Lung (tissue), 13 donors: ENCODE measurements around the gene VASN. TPM values are rescaled to one million over a fixed set of nuclear protein-coding genes. Genes with fewer than 3 reads are reported as not detected.
A peak's percentile ranks its signal among the peaks of the same experiment; 100 is the strongest.

ENCODE experiments used
- ATAC-seq: fragments of 200-7000 bp; cut with Tn5 transposase; one replicate; pipeline ENCODE4 v1.9.1; 2020; ENCODE audit warnings: moderate number of reproducible peaks; ENCODE audit not compliant: insufficient read depth, low FRiP score
- DNase-seq, 3 donors: peaks; one replicate each; pipeline ENCODE4 v3.0.0-alpha.2; 2013 to 2017
- H3K27ac ChIP-seq, 2 donors: one replicate each; pipeline ENCODE4 v1.5.1; 2013; ENCODE audit warnings: mild to moderate bottlenecking in 2 of 2, moderate library complexity in 2 of 2, control low read depth in 1 of 2, inconsistent platforms in 1 of 2, low read depth in 1 of 2, low read length in 1 of 2
- H3K27me3 ChIP-seq, 3 donors: one replicate each; pipeline ENCODE4 v1.5.1; 2013; ENCODE audit warnings: low read length in 2 of 3; ENCODE audit not compliant: control insufficient read depth in 3 of 3, insufficient read depth in 3 of 3
- H3K36me3 ChIP-seq, 4 donors: one replicate each; pipeline ENCODE4 v1.5.1; 2013; ENCODE audit warnings: low read length in 4 of 4, mild to moderate bottlenecking in 1 of 4, moderate library complexity in 1 of 4; ENCODE audit not compliant: control insufficient read depth in 4 of 4, insufficient read depth in 4 of 4
- H3K4me1 ChIP-seq, 5 donors: one replicate each; pipeline ENCODE4 v1.5.1; 2013; ENCODE audit warnings: low read length in 5 of 5, mild to moderate bottlenecking in 2 of 5, moderate library complexity in 1 of 5; ENCODE audit not compliant: control insufficient read depth in 5 of 5, insufficient read depth in 5 of 5
- H3K4me3 ChIP-seq: one replicate; pipeline ENCODE4 v1.5.1; 2013; ENCODE audit warnings: mild to moderate bottlenecking, control low read depth, moderate library complexity
- H3K9ac ChIP-seq, 2 donors: one replicate each; pipeline ENCODE4 v1.5.1; 2013; ENCODE audit warnings: low read length in 2 of 2, control low read depth in 1 of 2; ENCODE audit not compliant: insufficient read depth in 1 of 2
- H3K9me3 ChIP-seq, 4 donors: one replicate each; pipeline ENCODE4 v1.5.1; 2013; ENCODE audit warnings: low read length in 3 of 4, mild to moderate bottlenecking in 1 of 4, moderate library complexity in 1 of 4; ENCODE audit not compliant: control insufficient read depth in 4 of 4, insufficient read depth in 3 of 4
- WGBS, 2 donors: extraction: QIAGEN DNeasy Blood & Tissue Kit; methylation state at CpG; one replicate each; pipeline ENCODE4 v1.1.7; 2013; 5-methylcytosine and 5-hydroxymethylcytosine counted together
- polyA plus RNA-seq, 2 donors: library from polyadenylated mRNA; stranded (reverse); fragments of 200-250 nt; gene quantifications; one replicate each; pipeline ENCODE4 v1.2.1, GENCODE V29; 2013
- small RNA-seq: library from RNA; depleted of rRNA; stranded (forward); fragments of <200 nt; gene quantifications from one replicate; pipeline ENCODE3, GENCODE V24; 2014; ENCODE audit warnings: low replicate concordance
- total RNA-seq, 2 donors: library from RNA; depleted of rRNA in 1 of 2; stranded (reverse); fragments of >200 nt in 1 of 2; gene quantifications; one replicate each; pipeline ENCODE4 v1.2.1, GENCODE V29; 2014 to 2021
- TF ChIP-seq, protein P1 (sequence below): IDR thresholded peaks from 2 replicates; pipeline ENCODE4 v1.5.1; 2012; ENCODE audit warnings: mild to moderate bottlenecking; ENCODE audit errors: control extremely low read depth, extremely low read depth
- donor health status: control.
- donor health status: control.
- donor health status: Bipolar disorder and iron deficiency.
- donor health status: healthy.
- donor health status: DM: yes; HTN: yes; CAD: no.

VASN gene
- total and polyA plus RNA-seq, 4 donors: 18.8 to 42.9 (median 31.3) TPM

DNA sequence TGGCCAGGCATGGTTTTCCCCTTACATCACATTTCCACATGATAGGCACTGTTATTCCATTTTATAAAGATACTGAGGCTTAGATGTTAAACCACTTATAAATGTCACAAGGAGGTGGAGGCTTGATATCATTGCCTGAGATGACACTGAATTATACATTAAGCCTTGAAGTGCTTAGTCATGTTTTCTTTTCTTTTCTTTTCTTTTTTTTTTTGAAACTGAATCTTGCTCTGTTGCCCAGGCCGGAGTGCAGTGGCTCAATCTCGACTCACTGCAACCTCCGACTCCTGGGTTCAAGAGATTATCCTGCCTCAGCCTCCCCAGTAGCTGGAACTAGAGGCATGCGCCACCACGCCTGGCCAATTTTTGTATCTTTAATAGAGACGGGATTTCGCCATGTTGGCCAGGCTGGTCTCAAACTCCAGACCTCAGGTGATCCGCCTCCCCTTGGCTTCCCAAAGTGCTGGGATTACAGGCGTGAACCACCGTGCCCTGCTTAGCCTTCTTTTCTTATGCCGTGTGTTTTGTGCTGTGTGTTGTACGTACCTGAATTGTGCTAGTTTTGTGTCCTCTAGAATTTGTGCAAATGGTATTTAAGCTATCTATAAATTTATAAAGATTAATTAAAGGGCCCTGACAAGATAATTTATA, 55.2 kb downstream of the VASN start:
- H3K36me3 ChIP-seq: peaks cover 0 to 8% (median 3%) of the 10 kb centered on the region in 4 donors
- H3K27me3 ChIP-seq: no peaks in the 10 kb centered on the region
- peak overlapping the region in 1 of 2 donors; percentile 82 for H3K9ac ChIP-seq
- H3K9me3 ChIP-seq: no peaks in the 10 kb centered on the region
- ATAC-seq: no peak
- DNase-seq: no peak
- H3K27ac ChIP-seq: no peak overlapping the region
- 92 to 93% methylated on average over 12 of the region's 12 CpGs for WGBS, 2 donors
- peaks cover 0 to 15% (median 7%) of the 10 kb centered on the region in 5 donors for H3K4me1 ChIP-seq
- no peak overlapping the region for H3K4me3 ChIP-seq
- TF ChIP-seq, protein P1, sequence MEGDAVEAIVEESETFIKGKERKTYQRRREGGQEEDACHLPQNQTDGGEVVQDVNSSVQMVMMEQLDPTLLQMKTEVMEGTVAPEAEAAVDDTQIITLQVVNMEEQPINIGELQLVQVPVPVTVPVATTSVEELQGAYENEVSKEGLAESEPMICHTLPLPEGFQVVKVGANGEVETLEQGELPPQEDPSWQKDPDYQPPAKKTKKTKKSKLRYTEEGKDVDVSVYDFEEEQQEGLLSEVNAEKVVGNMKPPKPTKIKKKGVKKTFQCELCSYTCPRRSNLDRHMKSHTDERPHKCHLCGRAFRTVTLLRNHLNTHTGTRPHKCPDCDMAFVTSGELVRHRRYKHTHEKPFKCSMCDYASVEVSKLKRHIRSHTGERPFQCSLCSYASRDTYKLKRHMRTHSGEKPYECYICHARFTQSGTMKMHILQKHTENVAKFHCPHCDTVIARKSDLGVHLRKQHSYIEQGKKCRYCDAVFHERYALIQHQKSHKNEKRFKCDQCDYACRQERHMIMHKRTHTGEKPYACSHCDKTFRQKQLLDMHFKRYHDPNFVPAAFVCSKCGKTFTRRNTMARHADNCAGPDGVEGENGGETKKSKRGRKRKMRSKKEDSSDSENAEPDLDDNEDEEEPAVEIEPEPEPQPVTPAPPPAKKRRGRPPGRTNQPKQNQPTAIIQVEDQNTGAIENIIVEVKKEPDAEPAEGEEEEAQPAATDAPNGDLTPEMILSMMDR: no peak

DNA sequence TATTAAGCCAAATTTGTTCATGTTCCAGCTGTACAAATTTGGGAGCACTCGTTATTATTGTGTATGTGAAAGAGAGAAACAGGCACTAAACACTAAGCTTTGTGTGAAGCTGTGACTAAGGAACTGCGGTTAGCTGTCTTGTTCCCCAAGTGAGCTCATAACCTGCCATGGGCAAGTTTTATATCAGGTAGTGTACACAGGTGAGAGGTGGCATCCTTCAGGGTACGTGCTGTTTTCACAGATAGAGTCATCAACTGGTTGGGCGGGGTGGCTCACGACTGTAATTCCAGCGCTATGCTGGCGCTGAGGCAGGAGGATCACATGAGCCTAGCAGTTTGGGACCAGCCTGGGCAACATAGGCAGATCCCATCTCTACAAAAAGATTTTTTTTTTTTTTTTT, 56.9 kb downstream of the VASN start:
- Histone ChIP-seq H3K27ac (no peak overlapping the region), H3K36me3 (peaks cover 0 to 9% (median 4%) of the 10 kb centered on the region in 4 donors), H3K4me1 (peaks cover 0 to 15% (median 7%) of the 10 kb centered on the region in 5 donors), H3K9ac (no peak overlapping the region), H3K27me3 (no peaks in the 10 kb centered on the region), H3K9me3 (no peaks in the 10 kb centered on the region), H3K4me3 (no peak overlapping the region)
- 96 to 99% methylated on average over 7 of the region's 7 CpGs for whole genome bisulfite sequencing, 2 donors
- ATAC-seq: no peak
- TF ChIP-seq, protein P1: no peak
- no peak for DNase-seq

DNA sequence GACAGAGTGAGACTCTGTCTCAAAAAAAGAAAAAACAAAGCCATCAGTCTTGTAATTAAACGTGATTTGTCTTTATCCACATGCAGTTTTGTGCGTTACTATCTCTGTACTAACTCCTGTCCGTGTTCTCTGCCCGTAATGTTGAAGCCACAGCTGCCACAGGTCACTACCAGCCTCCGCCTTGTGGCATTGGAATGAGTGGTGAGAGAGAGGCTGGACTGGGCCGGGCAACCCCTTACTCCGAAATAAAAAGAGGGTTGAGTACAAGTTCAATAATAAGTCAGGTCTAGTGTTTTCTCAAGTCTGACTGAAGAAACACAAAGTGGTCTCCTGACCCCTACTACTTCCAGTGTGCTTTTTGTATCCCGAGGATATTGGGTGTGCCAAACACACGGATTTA, 59.4 kb downstream of the VASN start:
- no peak overlapping the region for H3K27ac ChIP-seq
- H3K9ac ChIP-seq: no peak overlapping the region
- ATAC-seq: no peak
- H3K4me1 ChIP-seq: peaks cover 0 to 10% (median 5%) of the 10 kb centered on the region in 5 donors
- no peak for DNase-seq
- no peaks in the 10 kb centered on the region for H3K9me3 ChIP-seq
- H3K36me3 ChIP-seq: peaks cover 0 to 16% (median 9%) of the 10 kb centered on the region in 4 donors
- TF ChIP-seq, protein P1: no peak
- 92 to 93% methylated on average over 9 of the region's 9 CpGs for WGBS, 2 donors
- H3K27me3 ChIP-seq: no peaks in the 10 kb centered on the region
- H3K4me3 ChIP-seq: no peak overlapping the region

Small RNAs within 50 kb of the gene (small RNA-seq; reads per million reads assigned to genes)
- not detected for gene AC012676.2

Other genes starting within 250 kb of the VASN start
- gene SRL, start 129.8 kb upstream of the VASN start, total RNA-seq: 1 to 10 TPM; 2.1 to 2.9 TPM
- gene SRL, start 129.8 kb upstream of the VASN start, polyA plus RNA-seq: under 1 TPM; 0.30 to 0.37 TPM
- 10 to 100 TPM in 1 of 2 donors, 1 to 10 TPM in 1; 9.7 to 12.3 TPM for gene TFAP4, start 98.8 kb upstream of the VASN start, total RNA-seq
- gene TFAP4, start 98.8 kb upstream of the VASN start, polyA plus RNA-seq: 10 to 100 TPM in 1 of 2 donors, 1 to 10 TPM in 1; 5.7 to 10.5 TPM
- 10 to 100 TPM in 1 of 2 donors, 1 to 10 TPM in 1; 8.8 to 25.5 TPM for gene GLIS2, start 55.8 kb upstream of the VASN start, total RNA-seq
- gene GLIS2, start 55.8 kb upstream of the VASN start, polyA plus RNA-seq: 10 to 100 TPM; 14.8 to 15.1 TPM
- 10 to 100 TPM; 23.0 to 55.2 TPM for gene PAM16, start 20.5 kb upstream of the VASN start, total RNA-seq
- 100 to 1,000 TPM in 1 of 2 donors, 10 to 100 TPM in 1; 62.2 to 183 TPM for gene PAM16, start 20.5 kb upstream of the VASN start, polyA plus RNA-seq
- gene CORO7, start 44.7 kb downstream of the VASN start, total RNA-seq: 10 to 100 TPM; 32.3 to 86.2 TPM
- 10 to 100 TPM; 27.8 to 60.0 TPM for gene CORO7, start 44.7 kb downstream of the VASN start, polyA plus RNA-seq
- gene DNAJA3, start 54.0 kb downstream of the VASN start, total RNA-seq: 10 to 100 TPM; 36.9 to 38.5 TPM
- 10 to 100 TPM; 24.8 to 34.2 TPM for gene DNAJA3, start 54.0 kb downstream of the VASN start, polyA plus RNA-seq
- 10 to 100 TPM; 23.4 to 52.9 TPM for gene NMRAL1, start 102.8 kb downstream of the VASN start, total RNA-seq
- 10 to 100 TPM; 40.7 to 57.4 TPM for gene NMRAL1, start 102.8 kb downstream of the VASN start, polyA plus RNA-seq
- gene HMOX2, start 104.5 kb downstream of the VASN start, total RNA-seq: 10 to 100 TPM; 37.6 to 57.8 TPM
- 10 to 100 TPM; 45.6 to 57.0 TPM for gene HMOX2, start 104.5 kb downstream of the VASN start, polyA plus RNA-seq
- 10 to 100 TPM; 12.4 to 25.2 TPM for gene CDIP1, start 166.9 kb downstream of the VASN start, total RNA-seq
- gene CDIP1, start 166.9 kb downstream of the VASN start, polyA plus RNA-seq: 10 to 100 TPM; 11.3 to 13.2 TPM
- under 1 TPM; 0.28 to 0.37 TPM for gene C16orf96, start 184.5 kb downstream of the VASN start, total RNA-seq
- under 1 TPM; 0.03 to 0.04 TPM for gene C16orf96, start 184.5 kb downstream of the VASN start, polyA plus RNA-seq
- 10 to 100 TPM in 1 of 2 donors, 1 to 10 TPM in 1; 6.6 to 38.5 TPM for gene UBALD1, start 243.0 kb downstream of the VASN start, total RNA-seq
- gene UBALD1, start 243.0 kb downstream of the VASN start, polyA plus RNA-seq: 10 to 100 TPM; 20.2 to 43.2 TPM